Measurements from ENCODE around the gene KY.

DNA sequence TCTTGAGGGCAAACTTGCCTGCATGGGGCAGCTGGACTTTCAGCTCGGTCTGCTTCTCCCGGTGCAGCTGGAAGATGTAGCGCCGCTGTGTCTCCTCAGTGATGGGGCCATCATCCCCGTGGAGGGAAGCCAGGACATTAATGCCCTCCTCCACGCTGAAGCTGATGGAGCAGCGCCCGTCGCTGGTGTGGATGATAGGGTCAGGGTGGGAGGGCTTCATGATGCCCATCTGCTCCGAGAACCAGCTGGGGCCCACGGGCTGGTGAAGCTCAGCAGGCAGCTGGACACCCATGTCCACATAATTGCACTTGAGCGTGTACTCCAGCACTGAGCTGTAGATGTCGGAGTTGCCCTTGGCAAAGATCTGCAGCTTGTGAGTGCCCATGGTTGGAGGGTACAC is 46.9 kb downstream of the KY start:
- no peak for TF ChIP-seq SIN3A (IDR thresholded peaks at IDR 0.05; ENCODE audit: borderline replicate concordance, insufficient read depth, low read length)
- TF ChIP-seq, protein P1, sequence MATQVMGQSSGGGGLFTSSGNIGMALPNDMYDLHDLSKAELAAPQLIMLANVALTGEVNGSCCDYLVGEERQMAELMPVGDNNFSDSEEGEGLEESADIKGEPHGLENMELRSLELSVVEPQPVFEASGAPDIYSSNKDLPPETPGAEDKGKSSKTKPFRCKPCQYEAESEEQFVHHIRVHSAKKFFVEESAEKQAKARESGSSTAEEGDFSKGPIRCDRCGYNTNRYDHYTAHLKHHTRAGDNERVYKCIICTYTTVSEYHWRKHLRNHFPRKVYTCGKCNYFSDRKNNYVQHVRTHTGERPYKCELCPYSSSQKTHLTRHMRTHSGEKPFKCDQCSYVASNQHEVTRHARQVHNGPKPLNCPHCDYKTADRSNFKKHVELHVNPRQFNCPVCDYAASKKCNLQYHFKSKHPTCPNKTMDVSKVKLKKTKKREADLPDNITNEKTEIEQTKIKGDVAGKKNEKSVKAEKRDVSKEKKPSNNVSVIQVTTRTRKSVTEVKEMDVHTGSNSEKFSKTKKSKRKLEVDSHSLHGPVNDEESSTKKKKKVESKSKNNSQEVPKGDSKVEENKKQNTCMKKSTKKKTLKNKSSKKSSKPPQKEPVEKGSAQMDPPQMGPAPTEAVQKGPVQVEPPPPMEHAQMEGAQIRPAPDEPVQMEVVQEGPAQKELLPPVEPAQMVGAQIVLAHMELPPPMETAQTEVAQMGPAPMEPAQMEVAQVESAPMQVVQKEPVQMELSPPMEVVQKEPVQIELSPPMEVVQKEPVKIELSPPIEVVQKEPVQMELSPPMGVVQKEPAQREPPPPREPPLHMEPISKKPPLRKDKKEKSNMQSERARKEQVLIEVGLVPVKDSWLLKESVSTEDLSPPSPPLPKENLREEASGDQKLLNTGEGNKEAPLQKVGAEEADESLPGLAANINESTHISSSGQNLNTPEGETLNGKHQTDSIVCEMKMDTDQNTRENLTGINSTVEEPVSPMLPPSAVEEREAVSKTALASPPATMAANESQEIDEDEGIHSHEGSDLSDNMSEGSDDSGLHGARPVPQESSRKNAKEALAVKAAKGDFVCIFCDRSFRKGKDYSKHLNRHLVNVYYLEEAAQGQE (IDR thresholded peaks at IDR 0.05; ENCODE audit: insufficient read depth in 1 of 2, low read depth in 2 of 2, low read length in 2 of 2), result no peak
- TF ChIP-seq FOXP2 (optimal IDR thresholded peaks at IDR 0.05; ENCODE audit: borderline replicate concordance, extremely low read depth, extremely low read length, insufficient read depth), result no peak
- no peak for TF ChIP-seq POLR2AphosphoS5 (IDR thresholded peaks at IDR 0.05; ENCODE audit: low read depth, low read length)
- no peak for TF ChIP-seq TAF1 (IDR thresholded peaks at IDR 0.05; ENCODE audit: borderline replicate concordance, insufficient read depth, low read length)
